Neural cell (in vitro differentiated cells): ENCODE data around the gene APBA2. TPM values are rescaled to one million over a fixed set of nuclear protein-coding genes. Genes with fewer than 3 reads are reported as not detected.

Experiments
- H2AFZ ChIP-seq: fragments of 200-600, 300-800 bp; sonication (generic), shearing (Covaris generic); 2 replicates; pipeline ENCODE4 v1.6.0; 2014; ENCODE audit warnings: low read depth, mild to moderate bottlenecking, antibody characterized with exemption, low read length, moderate library complexity
- H3F3A ChIP-seq: fragments of 200-600 bp; shearing (Covaris generic); 2 replicates; pipeline ENCODE4 v1.6.1; 2016; ENCODE audit warnings: mild to moderate bottlenecking, moderate library complexity, mixed read lengths, antibody characterized with exemption, low read length; ENCODE audit not compliant: insufficient read depth, poor library complexity, severe bottlenecking
- H3K27ac ChIP-seq: fragments of 200-600, 300-800 bp; sonication (generic), shearing (Covaris generic); 2 replicates; pipeline ENCODE4 v1.5.1; 2014; ENCODE audit warnings: mild to moderate bottlenecking, low read length, moderate library complexity
- H3K27me3 ChIP-seq: fragments of 300-800, 200-600 bp; sonication (generic), shearing (Covaris generic); 2 replicates; pipeline ENCODE4 v1.6.0; 2014; ENCODE audit warnings: mild to moderate bottlenecking, low read depth, low read length, moderate library complexity; ENCODE audit not compliant: insufficient read depth
- H3K36me3 ChIP-seq: fragments of 300-800, 200-600 bp; sonication (generic), shearing (Covaris generic); 2 replicates; pipeline ENCODE4 v1.5.1; 2014; ENCODE audit warnings: mild to moderate bottlenecking, antibody characterized with exemption, low read length, moderate library complexity; ENCODE audit not compliant: insufficient read depth
- H3K4me2 ChIP-seq: fragments of 300-800, 200-600 bp; sonication (generic), shearing (Covaris generic); 2 replicates; pipeline ENCODE4 v1.6.0; 2014; ENCODE audit warnings: mild to moderate bottlenecking, low read length
- H3K4me3 ChIP-seq: fragments of 300-800, 200-600 bp; sonication (generic), shearing (Covaris generic); 2 replicates; pipeline ENCODE4 v1.5.1; 2014; ENCODE audit warnings: mild to moderate bottlenecking, low read length, moderate library complexity
- H3K79me2 ChIP-seq: fragments of 200-600 bp; shearing (Covaris generic); replicated peaks from 2 replicates; pipeline ENCODE4 v1.6.0; 2014; ENCODE audit warnings: mild to moderate bottlenecking, low read length, moderate library complexity; ENCODE audit not compliant: insufficient read depth
- H3K9ac ChIP-seq: fragments of 300-800, 200-600 bp; sonication (generic), shearing (Covaris generic); 2 replicates; pipeline ENCODE4 v1.6.1; 2016; ENCODE audit warnings: mild to moderate bottlenecking, low read length, mixed read lengths
- H3K9me2 ChIP-seq: fragments of 200-600 bp; shearing (Covaris generic); 2 replicates; pipeline ENCODE4 v1.6.1; 2016; ENCODE audit warnings: mild to moderate bottlenecking, low read length, mixed read lengths; ENCODE audit not compliant: insufficient read depth
- H3K9me3 ChIP-seq: fragments of 200-600, 300-800 bp; sonication (generic), shearing (Covaris generic); 2 replicates; pipeline ENCODE4 v1.6.1; 2016; ENCODE audit warnings: mild to moderate bottlenecking, mixed run types, low read length, moderate library complexity, mixed read lengths
- H4K20me1 ChIP-seq: fragments of 200-600 bp; shearing (Covaris generic); 2 replicates; pipeline ENCODE4 v1.6.1; 2016; ENCODE audit warnings: mild to moderate bottlenecking, mixed run types; ENCODE audit not compliant: insufficient read depth
- CTCF ChIP-seq: fragments of 450-650 bp; IDR thresholded peaks from 2 replicates; pipeline ENCODE4 v1.5.1; 2014; ENCODE audit warnings: antibody characterized with exemption, mild to moderate bottlenecking, moderate library complexity; ENCODE audit not compliant: poor library complexity, severe bottlenecking
- EP300 ChIP-seq: fragments of 450-650 bp; conservative IDR thresholded peaks from 2 replicates; pipeline ENCODE4 v1.6.1; 2014; ENCODE audit warnings: antibody characterized with exemption, mild to moderate bottlenecking, moderate library complexity; ENCODE audit not compliant: poor library complexity, severe bottlenecking
- EZH2 ChIP-seq: fragments of 200-600, 300-800 bp; shearing (Covaris generic), sonication (generic); IDR thresholded peaks from 2 replicates; pipeline ENCODE4 v1.6.1; 2014; ENCODE audit warnings: antibody characterized with exemption, low read length, borderline replicate concordance, mild to moderate bottlenecking; ENCODE audit not compliant: insufficient read depth, poor library complexity, severe bottlenecking
- MXI1 ChIP-seq: fragments of 450-650 bp; conservative IDR thresholded peaks from 2 replicates; pipeline ENCODE4 v1.6.1; 2014; ENCODE audit warnings: antibody characterized with exemption, mild to moderate bottlenecking; ENCODE audit not compliant: poor library complexity, severe bottlenecking
- POLR2AphosphoS5 ChIP-seq: IDR thresholded peaks from 2 replicates; pipeline ENCODE4 v1.6.1; 2012
- RAD21 ChIP-seq: fragments of 450-650 bp; conservative IDR thresholded peaks from 2 replicates; pipeline ENCODE4 v1.6.1; 2014; ENCODE audit warnings: antibody characterized with exemption, mild to moderate bottlenecking, moderate library complexity
- REST ChIP-seq: IDR thresholded peaks from 2 replicates; pipeline ENCODE4 v1.6.1; 2012; ENCODE audit warnings: borderline replicate concordance
- SMC3 ChIP-seq: fragments of 450-650 bp; conservative IDR thresholded peaks from 2 replicates; pipeline ENCODE4 v1.6.1; 2014; ENCODE audit warnings: antibody characterized with exemption, mild to moderate bottlenecking, moderate library complexity; ENCODE audit not compliant: poor library complexity
- TAF1 ChIP-seq: IDR thresholded peaks from 2 replicates; pipeline ENCODE4 v1.6.1; 2012; ENCODE audit warnings: low read depth
- polyA plus RNA-seq: library from polyadenylated mRNA; depleted of rRNA; stranded (reverse); fragments of >200 nt; gene quantifications from 2 replicates; pipeline ENCODE4 v1.2.3, GENCODE V29; 2014

Gene APBA2
- polyA plus RNA-seq, 1 donor from 2014 or later: 134 TPM

GRCh38 chr15:29106551-29107290, 220.9 kb downstream of the APBA2 start:
- TF ChIP-seq TAF1: no peak
- no peak for TF ChIP-seq POLR2AphosphoS5
- TF ChIP-seq SMC3: no peak
- TF ChIP-seq EP300: no peak
- no peak for TF ChIP-seq CTCF
- TF ChIP-seq MXI1: no peak
- TF ChIP-seq EZH2: no peak
- H3K27ac ChIP-seq: no peak overlapping the region
- no peaks in the 10 kb centered on the region for H3F3A ChIP-seq
- H3K4me2 ChIP-seq: no peak overlapping the region
- no peaks in the 10 kb centered on the region for H3K9me2 ChIP-seq
- H4K20me1 ChIP-seq: no peaks in the 10 kb centered on the region
- H2AFZ ChIP-seq: no peak overlapping the region
- H3K4me3 ChIP-seq: no peak overlapping the region
- no peaks in the 10 kb centered on the region for H3K9me3 ChIP-seq
- H3K79me2 ChIP-seq: no peaks in the 10 kb centered on the region
- no peak overlapping the region for H3K9ac ChIP-seq
- H3K27me3 ChIP-seq: no peaks in the 10 kb centered on the region
- peaks cover 6% of the 10 kb centered on the region for H3K36me3 ChIP-seq

- H2AFZ ChIP-seq: no peak overlapping the region
- H3K4me3 ChIP-seq: no peak overlapping the region
- no peaks in the 10 kb centered on the region for H3K9me2 ChIP-seq
- H3K27ac ChIP-seq: no peak overlapping the region
- TF ChIP-seq RAD21 (no peak), EZH2 (no peak)
- no peaks in the 10 kb centered on the region for H4K20me1 ChIP-seq
- H3F3A ChIP-seq: no peaks in the 10 kb centered on the region
- H3K9ac ChIP-seq: no peak overlapping the region
- H3K9me3 ChIP-seq: no peaks in the 10 kb centered on the region
- no peaks in the 10 kb centered on the region for H3K27me3 ChIP-seq
- H3K79me2 ChIP-seq: no peaks in the 10 kb centered on the region
- no peak overlapping the region for H3K4me2 ChIP-seq
- peaks cover 6% of the 10 kb centered on the region for H3K36me3 ChIP-seq
These were observed 221.6 kb downstream of the APBA2 start for GRCh38 chr15:29107291-29107890.

- Histone ChIP-seq H3K9me3 (no peaks in the 10 kb centered on the region), H3K9me2 (no peaks in the 10 kb centered on the region), H4K20me1 (no peaks in the 10 kb centered on the region), H3K4me2 (no peak overlapping the region), H3K36me3 (peaks cover 6% of the 10 kb centered on the region), H3K79me2 (no peaks in the 10 kb centered on the region), H3F3A (no peaks in the 10 kb centered on the region), H3K9ac (no peak overlapping the region), H3K27ac (no peak overlapping the region), H3K27me3 (no peaks in the 10 kb centered on the region), H3K4me3 (no peak overlapping the region), H2AFZ (no peak overlapping the region)
- no peak for TF ChIP-seq MXI1
- no peak for TF ChIP-seq EZH2
- TF ChIP-seq EP300: no peak
- TF ChIP-seq TAF1: no peak
- TF ChIP-seq SMC3: no peak
- no peak for TF ChIP-seq RAD21
- no peak for TF ChIP-seq POLR2AphosphoS5
- no peak for TF ChIP-seq CTCF
- no peak for TF ChIP-seq REST
These were observed 222.3 kb downstream of the APBA2 start for GRCh38 chr15:29107971-29108645.
